Measurements from ENCODE around the gene PON2.
"Not testable (repeated sequence)": the region's sequence is repeated elsewhere in the genome, so short reads cannot be mapped to it uniquely, and the experiment has no call there.

The PON2 gene

DNA sequence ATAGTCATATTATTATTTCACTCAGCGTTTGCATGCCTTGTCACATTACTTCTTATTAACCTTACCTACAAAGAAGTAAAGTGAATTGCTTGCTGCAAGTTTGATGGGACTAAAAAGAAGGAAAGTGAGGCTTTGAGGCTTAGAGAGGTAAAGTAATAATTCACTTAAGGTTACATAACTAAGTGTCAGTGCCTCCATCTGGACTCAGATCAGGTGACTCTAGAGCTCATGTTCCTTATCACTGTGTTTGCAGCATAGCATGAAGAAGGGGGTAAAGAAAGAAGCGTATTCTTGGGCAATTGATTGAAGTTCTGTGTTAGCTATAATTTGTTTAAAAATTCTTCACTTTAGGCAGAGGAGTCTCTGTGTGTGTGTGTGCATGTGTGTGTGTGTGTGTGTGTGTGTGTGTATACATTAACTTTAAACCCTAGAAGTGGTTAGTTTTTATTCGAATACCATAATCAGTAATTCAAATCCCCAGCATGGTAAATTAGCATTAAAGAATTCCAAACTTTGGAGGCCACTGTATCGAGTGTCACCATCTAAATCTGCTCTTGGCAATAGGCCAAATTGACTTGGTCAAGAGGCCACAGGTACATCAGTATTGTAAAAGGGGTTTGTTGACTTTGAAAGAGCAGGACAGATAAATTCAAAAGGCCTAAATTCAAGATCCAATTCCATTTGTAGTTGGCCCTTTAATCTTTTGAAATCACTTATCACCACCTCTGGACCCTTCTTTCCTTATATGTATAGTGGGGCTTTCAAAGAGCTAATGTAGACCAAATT is 36.5 kb downstream of the PON2 start:
- DNase-seq = no peak

DNA sequence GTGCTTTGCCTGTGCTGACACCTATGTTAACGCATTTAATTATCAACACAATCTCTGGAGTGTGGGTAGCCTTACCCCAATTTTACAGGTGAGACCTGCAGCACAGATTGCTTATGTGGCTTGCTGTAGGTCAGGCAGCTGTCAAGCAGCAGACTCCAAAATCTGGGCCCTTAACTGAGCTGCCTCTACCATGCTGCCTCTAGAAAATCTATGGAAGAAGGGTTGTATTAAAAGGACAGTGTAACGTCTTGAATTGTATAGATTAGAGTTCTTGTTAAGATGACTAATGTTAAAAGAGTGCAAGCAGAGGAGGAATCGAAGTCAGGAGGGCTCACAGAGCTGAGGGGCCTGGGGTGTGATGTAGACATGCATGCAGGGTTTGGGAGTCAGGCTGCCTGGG is 37.4 kb downstream of the PON2 start:
- DNase-seq = no peak

DNA sequence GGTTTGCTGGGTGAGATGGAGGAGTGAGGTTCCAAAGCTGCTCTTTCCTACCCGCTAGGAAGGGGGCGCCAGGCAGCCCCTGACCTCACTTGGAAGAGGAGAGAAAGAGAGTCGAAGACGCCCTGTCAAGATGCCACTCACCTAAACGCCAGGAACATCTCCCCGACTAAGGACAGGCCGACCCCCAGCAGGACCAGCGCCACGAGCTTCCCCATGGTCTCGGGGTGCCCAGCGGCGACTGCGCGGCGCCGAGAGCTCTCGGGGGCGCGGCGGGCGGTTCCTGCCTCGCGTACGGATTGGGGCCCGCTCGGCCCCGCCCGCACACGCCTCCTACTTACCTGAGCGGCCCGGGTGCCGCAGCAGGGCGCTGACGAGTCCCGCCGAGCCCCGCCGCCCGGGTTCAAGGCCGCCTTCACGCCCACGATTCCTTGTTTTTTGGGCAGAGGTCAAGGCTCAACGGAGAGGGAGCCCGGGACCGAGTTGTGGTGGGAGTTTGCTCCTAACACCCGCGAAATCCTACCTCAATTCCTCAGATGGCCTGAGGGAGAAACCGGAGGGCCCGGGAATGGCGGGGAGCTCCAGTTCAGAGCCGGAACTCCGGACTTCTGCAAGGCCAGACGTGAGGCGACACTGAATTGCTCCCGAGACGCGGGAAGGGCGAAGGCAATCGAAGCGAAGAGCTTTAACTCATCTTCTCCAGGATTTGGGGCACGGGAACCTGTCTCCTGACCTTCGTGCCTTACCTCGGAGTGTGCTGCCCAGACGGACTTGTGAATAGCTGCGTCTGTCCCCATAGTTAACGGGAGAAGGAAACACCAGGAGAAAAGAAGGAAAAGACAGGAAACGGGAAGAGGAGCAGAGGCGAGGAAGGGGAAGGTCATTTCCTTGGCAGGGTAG is 38.4 kb downstream of the PON2 start, which contains the start of gene PON3:
Gene PON3 (minus strand): TSS at position 240 of the 897 bp plus-strand sequence. CDS start 25 bp downstream, at position 215.
- DNase-seq = peak; percentile 16

DNA sequence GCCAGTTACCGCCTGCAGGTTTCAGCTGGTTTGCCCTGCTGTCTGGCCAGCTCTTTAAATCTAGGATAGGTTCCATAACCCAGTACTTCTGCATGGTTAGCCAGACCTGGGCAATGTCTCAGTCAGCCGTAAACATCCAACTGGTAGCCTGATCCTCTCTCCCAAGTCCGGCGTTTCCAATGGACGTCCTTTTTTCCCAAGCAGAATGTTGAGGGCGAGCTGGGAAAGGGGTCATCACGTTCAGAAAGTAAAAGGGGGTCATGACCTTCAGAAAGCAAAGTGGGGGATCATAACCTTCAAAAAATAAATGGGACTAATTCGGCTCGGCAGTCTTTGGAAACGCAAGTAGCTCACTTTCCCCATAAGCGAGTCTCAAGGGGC is 39.1 kb downstream of the PON2 start:
- DNase-seq = no peak

DNA sequence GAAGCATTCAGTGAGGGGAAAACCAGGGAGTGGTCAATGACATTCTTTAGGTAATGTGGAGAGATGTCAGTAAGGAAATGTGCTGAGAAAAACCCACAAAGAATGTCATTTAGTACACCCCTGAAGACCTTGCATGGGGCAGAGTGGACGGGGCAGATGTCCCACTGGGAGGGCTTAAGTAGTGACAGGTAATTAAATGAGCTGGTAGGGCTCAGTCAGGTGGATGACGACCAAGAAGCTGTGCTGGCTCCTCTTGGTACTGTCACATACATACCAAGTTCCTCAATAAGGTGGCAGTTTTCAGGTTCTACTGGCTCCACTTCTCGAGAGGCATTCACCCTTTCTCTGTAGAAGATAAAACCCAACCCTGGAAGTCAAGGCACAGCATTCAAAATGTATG is 40.5 kb downstream of the PON2 start:
- DNase-seq = no peak

DNA sequence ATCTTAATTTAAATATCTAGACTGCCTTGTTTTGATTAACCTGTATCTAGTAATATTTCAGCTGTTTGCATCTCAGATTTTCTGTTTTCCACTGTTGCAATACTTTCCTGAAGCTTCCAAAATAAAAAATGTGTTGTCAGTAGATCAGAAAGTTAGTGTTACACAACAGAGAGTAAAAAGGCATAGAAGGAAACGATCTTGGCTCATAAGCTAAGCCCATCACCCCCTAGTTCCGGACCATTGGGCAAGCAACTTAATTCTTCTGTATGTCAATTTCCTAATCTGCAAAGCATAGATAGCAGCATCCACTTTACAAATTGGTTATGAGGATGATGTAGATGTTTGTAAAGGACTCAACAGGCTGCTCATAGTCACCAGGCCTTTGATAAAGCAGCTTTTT is 43.1 kb downstream of the PON2 start:
- DNase-seq = no peak

DNA sequence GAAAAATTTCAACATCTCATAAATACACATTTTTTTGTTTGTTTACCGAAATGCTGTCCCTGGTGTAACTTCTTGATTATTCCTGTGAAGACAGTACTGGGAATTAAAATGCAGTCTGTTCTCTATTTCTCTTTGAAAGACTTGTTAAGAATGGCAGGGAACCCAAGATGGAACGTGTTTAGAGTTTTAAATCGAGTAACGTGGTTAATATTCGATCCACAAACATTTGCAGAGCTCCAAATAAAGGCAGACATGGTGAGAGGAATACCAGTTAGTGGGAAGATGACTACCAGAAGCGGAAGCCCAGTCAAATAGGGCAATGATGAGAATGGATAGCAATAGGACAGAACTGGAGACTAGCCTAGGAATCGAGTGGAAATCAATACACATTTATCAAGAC is 45.3 kb downstream of the PON2 start:
- DNase-seq = no peak

DNA sequence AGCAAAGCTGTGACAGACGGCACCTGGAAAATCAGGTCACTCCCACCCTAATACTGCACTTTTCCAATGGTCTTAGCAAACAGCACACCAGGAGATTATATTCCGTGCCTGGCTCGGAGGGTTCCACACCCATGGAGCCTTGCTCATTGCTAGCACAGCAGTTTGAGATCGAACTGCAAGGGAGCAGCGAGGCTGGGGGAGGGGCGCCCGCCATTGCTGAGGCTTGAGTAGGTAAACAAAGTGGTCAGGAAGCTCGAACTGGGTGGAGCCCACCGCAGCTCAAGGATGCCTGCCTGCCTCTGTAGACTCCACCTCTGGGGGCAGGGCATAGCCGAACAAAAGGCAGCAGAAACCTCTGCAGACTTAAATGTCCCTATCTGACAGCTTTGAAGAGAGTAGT is 55.4 kb downstream of the PON2 start:
- not testable (repeated sequence) for DNase-seq

DNA sequence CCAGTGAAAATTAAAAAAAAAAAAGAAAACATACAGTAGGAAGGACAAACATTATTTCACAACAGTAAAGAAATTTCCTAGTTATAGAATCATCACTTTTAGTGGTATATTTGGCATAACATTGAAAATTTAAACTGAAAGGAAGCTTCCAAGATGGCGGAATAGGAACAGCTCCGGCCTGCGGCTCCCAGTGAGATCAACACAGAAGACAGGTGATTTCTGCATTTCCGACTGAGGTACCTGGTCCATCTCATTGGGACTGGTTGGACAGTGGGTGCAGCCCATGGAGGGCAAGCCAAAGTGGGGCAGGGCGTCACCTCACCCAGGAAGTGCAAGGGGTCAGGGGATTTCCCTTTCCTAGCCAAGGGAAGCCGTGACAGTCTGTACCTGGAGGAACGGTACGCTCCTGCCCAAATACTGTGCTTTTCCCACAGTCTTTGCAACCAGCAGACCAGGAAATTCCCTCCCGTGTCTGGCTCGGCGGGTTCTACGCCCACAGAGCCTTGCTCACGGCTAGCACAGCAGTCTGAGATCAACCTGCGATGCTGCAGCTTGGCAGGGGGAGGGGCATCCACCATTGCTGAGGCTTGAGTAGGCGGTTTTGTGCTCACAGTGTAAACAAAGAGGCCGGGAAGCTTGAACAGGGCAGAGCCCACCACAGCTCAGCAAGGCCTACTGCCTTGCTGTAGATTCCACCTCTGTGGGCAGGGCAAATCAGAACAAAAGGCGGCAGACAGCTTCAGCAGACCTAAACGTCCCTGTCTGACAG is 58.0 kb downstream of the PON2 start:
- no peak for DNase-seq

DNA sequence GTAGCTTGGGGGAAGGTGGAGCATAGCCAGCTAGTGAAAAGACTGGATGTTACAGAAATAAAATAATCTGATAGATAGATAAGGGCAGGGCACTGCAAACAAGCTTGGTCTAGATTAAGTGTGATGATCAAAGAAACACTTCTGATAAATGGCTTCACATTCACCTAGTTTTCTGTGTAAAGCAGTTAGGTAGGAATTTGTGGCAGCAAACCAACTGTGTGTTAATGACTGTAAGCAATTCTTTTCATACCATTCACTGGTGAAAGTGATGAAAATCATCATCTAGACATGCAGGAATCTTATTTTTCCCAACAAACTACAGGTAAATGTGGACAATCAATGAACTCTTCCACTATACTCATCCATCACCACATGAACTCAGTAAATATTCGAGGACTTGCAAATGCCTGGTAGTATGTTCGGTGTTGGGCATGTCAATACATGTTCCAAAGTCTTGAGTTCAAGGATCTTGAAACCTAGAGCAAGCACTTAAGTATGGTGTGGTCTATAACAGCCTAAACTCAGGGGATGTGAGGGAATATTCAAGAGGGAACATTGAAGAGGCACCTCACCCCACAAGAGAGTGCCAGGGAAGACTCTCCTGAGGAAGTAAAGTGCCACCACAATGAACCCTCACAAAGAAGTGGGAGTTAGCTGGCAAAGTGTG is 59.1 kb downstream of the PON2 start:
- no peak for DNase-seq

DNA sequence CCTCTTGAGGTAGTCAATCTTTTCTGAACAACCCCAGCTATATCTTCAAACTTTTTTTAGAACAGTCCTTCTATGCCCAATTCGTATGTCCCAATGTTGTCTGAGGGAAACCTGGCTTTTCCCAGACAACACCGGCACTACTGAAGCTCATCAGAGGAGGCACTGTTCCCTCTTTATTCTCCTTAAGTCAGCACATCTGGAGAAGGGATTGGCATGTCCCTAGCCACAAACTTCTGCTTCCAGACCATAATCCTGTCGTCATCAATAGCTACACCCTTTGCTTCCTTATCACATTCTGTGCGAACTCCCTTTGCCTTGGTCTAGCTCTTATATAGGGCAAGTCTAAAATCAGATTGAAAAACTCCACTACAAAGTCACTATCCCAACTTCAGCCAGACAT is 61.5 kb downstream of the PON2 start:
- DNase-seq = no peak

DNA sequence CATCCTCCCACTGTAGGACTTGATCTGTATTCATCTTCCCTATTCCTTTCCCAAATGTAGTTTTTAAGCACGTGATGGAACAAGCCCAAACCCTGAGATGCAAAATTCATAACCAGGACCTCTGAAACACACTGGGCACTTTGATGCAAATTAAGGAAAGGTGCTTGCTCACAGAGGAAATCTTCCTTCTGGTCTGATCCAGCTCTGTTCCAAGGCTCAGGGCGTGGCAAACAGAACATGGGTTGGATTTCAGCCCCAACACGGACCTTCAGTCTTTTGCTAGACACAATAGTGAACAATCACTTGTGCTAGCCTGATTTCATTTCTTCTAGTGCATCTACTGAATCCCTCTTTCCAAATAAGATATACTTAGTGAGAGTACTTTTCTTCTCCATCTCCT is 66.6 kb downstream of the PON2 start:
- no peak for DNase-seq

DNA sequence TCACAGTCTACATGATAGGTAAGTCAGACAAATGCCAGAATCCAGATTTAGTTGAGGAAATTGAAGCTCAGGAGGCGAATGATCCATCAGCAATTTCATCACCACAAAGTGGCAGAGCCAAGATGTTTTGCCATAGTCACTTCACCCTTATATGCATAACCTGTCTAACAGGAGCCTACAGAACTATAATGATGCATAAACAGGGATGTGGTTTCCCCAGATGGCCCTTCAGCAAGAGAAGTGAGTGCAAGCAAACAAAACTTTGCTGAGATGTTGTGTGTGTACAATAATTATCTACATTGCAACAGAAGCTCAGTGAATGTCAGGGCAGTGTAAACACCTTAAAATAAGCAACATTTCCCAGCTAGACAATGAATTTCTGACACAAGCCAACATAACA is 67.2 kb downstream of the PON2 start:
- DNase-seq = no peak

DNA sequence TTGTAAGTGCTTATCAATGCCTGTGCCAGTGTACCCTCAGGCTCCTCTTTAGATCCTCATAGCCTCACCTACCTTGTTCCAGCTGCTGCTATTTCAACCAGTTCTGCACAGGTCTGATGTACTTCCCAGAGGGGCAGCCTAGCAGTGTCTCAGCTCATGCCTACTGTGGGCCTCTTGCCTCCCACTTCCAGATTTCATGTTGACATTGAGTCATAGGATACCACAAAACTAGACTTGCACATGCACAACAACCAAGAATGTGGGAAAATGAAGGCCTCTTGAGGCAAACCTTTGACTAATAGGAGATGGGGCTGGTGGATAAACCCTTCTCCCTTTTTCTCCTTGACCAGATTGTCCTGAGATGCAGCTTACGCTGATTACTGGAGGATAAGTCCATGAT is 69.7 kb downstream of the PON2 start:
- DNase-seq = no peak

DNA sequence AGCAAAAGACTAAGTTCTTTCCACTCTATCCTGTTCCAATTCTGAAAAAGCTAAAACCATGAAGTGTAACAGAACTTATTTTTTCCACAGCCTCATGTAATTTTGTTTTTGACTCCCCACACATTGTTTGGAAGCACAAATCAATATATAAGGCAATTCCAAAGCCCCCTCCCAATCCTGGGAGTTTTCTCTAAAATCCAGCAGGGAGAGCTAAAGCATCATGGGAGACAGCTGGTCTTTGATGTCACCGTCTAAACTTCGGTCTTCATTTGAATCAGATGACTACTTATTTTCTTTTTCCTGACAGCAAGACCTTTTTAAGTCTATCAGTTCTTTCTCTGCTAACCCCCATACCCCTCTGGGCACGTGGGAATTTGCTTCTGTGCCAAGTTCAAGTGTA is 77.2 kb downstream of the PON2 start:
- DNase-seq = no peak
